Natural killer cell (primary cell): ENCODE measurements around the gene ADGRV1. TPM values are rescaled to one million over a fixed set of nuclear protein-coding genes. Genes with fewer than 3 reads are reported as not detected.
A peak's percentile ranks its signal among the peaks of the same experiment; 100 is the strongest.

ENCODE experiments used
- ATAC-seq, 3 donors: fragments of 150-1000 bp in 2 of 3; fragments of 200-7000 bp in 1 of 3; cut with Tn5 transposase; 1 replicate in 1 of 3; 2 replicates in 2 of 3; pipeline ENCODE4 v1.10.0; 2021; ENCODE audit warnings: mild to moderate bottlenecking in 2 of 3, moderate library complexity in 2 of 3
- DNase-seq, 2 donors: peaks; one replicate each; pipeline versions ENCODE4 v3.0.0 to v3.0.0-alpha.2; 2013 to 2021; ENCODE audit warnings: mixed read lengths in 1 of 2
- H3K27ac ChIP-seq: one replicate; pipeline ENCODE4 v1.5.1; 2013; ENCODE audit warnings: mild to moderate bottlenecking, low read length
- H3K27me3 ChIP-seq: one replicate; pipeline ENCODE4 v1.6.1; 2013; ENCODE audit warnings: low read length; ENCODE audit not compliant: control insufficient read depth, insufficient read depth
- H3K36me3 ChIP-seq: one replicate; pipeline ENCODE4 v1.6.1; 2013; ENCODE audit warnings: low read length; ENCODE audit not compliant: control insufficient read depth, insufficient read depth
- H3K4me1 ChIP-seq: one replicate; pipeline ENCODE4 v1.6.1; 2013; ENCODE audit warnings: low read length; ENCODE audit not compliant: control insufficient read depth, insufficient read depth
- H3K4me3 ChIP-seq: one replicate; pipeline ENCODE4 v1.5.1; 2013; ENCODE audit warnings: low read length
- H3K9me3 ChIP-seq: one replicate; pipeline ENCODE4 v1.6.1; 2013; ENCODE audit warnings: low read length; ENCODE audit not compliant: control insufficient read depth, insufficient read depth
- H3K27ac Mint-ChIP-seq, 2 donors: one replicate each; pipeline ENCODE4 v1.8.0; 2022; ENCODE audit warnings: mild to moderate bottlenecking in 2 of 2, mixed read lengths in 2 of 2, moderate library complexity in 1 of 2
- H3K27me3 Mint-ChIP-seq, 2 donors: one replicate each; pipeline ENCODE4 v1.8.0; 2022; ENCODE audit warnings: low read depth in 2 of 2, mixed read lengths in 2 of 2
- H3K36me3 Mint-ChIP-seq: one replicate; pipeline ENCODE4 v1.8.0; 2022; ENCODE audit warnings: mixed read lengths
- H3K4me1 Mint-ChIP-seq, 2 donors: one replicate each; pipeline ENCODE4 v1.8.0; 2022; ENCODE audit warnings: mixed read lengths in 2 of 2
- H3K4me3 Mint-ChIP-seq: one replicate; pipeline ENCODE4 v1.8.0; 2022; ENCODE audit warnings: mild to moderate bottlenecking, moderate library complexity, mixed read lengths
- H3K9me3 Mint-ChIP-seq, 2 donors: one replicate each; pipeline ENCODE4 v1.8.0; 2022; ENCODE audit warnings: mixed read lengths in 2 of 2
- WGBS: methylation state at CpG from one replicate; pipeline ENCODE4 v1.1.7; 2013; ENCODE audit warnings: missing lambda C conversion rate; ENCODE audit not compliant: insufficient coverage; 5-methylcytosine and 5-hydroxymethylcytosine counted together
- intact Hi-C: fragments of 100-400 bp; cut with micrococcal nuclease; formaldehyde crosslinking; loops from one replicate; pipeline ENCODE4 v1.14.2; 2022
- total RNA-seq, 4 donors: library from RNA; stranded (reverse); fragments of 120-200 nt in 1 of 4; gene quantifications; one replicate each; pipeline versions ENCODE4 v1.2.3 to v1.2.4, GENCODE V29; 2013 to 2022
- TF ChIP-seq, protein P1 (sequence below): fragments of 200-600 bp; IDR thresholded peaks from one replicate; pipeline ENCODE4 v1.8.0; 2022; ENCODE audit warnings: antibody characterized with exemption

The ADGRV1 gene
- total RNA-seq, 3 donors from 2014 or later (not counting 1 experiment from before 2014, with no cell fraction given): 0.50 to 0.71 TPM; not detected in 1

DNA sequence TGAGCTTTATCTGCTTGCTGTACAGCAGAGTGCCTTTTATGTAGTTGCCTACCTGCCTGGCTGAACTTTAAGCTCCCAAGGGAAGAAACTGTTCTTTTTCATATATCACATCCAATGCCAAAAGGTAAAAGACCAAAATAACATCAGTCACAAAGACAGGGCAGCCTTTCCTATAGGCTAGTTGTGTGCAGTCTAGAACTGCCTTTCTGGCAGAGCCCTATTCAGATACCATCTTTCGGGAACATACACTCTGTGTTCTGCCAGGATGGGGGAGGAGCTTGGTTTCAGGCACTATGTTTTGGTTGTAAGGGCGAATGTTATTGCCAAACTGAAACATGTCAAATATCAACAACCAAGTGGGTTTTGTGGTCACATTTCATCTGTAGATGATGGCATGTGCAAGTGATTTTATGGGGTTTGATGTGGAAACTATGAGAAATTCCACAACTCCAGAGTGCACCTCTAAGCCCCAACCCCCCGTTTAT is 314.5 kb downstream of the ADGRV1 start:
- H3K9me3 Mint-ChIP-seq: no peaks in the 10 kb centered on the region
- ATAC-seq (no peak), DNase-seq (peak in 1 of 2 donors; percentile 57)

DNA sequence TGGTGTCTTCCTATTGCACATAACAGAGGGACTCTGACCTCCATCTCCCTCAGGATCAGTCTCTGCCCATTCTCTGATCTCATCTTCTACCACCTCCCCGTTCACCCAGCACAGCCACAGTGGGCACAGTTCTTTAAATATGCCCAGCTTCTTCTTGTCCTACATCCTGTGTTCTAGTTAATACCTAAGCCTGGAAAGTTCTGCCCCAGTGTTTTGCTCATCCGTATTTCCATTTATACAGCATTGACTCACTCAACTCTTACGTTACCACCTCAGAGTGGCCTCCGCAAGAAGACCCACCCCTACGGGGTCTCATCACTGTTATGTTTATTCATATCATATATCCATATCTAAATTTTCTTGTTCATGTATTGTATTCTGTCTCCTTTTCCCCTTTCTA is 315.5 kb downstream of the ADGRV1 start:
- WGBS: 94% methylated on average over 5 of the region's 5 CpGs
- no peaks in the 10 kb centered on the region for H3K4me1 ChIP-seq

More for the DNA sequence above, 314.5 kb downstream of the ADGRV1 start:
- peaks cover 5% of the 10 kb centered on the region for H3K27me3 ChIP-seq
- H3K4me3 ChIP-seq: no peak overlapping the region
- no peaks in the 10 kb centered on the region for H3K4me1 ChIP-seq
- Mint-ChIP-seq H3K27me3 (peaks cover 23 to 59% of the 10 kb centered on the region in 2 donors), H3K36me3 (no peaks in the 10 kb centered on the region), H3K4me1 (no peaks in the 10 kb centered on the region), H3K4me3 (no peak overlapping the region), H3K27ac (no peak overlapping the region)
- WGBS: 32% methylated on average over 3 of the region's 3 CpGs
- H3K9me3 ChIP-seq: no peaks in the 10 kb centered on the region
- TF ChIP-seq, protein P1, sequence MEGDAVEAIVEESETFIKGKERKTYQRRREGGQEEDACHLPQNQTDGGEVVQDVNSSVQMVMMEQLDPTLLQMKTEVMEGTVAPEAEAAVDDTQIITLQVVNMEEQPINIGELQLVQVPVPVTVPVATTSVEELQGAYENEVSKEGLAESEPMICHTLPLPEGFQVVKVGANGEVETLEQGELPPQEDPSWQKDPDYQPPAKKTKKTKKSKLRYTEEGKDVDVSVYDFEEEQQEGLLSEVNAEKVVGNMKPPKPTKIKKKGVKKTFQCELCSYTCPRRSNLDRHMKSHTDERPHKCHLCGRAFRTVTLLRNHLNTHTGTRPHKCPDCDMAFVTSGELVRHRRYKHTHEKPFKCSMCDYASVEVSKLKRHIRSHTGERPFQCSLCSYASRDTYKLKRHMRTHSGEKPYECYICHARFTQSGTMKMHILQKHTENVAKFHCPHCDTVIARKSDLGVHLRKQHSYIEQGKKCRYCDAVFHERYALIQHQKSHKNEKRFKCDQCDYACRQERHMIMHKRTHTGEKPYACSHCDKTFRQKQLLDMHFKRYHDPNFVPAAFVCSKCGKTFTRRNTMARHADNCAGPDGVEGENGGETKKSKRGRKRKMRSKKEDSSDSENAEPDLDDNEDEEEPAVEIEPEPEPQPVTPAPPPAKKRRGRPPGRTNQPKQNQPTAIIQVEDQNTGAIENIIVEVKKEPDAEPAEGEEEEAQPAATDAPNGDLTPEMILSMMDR: no peak
- no peak overlapping the region for H3K27ac ChIP-seq
- H3K36me3 ChIP-seq: no peaks in the 10 kb centered on the region
- intact Hi-C loops: no loop called here

DNA sequence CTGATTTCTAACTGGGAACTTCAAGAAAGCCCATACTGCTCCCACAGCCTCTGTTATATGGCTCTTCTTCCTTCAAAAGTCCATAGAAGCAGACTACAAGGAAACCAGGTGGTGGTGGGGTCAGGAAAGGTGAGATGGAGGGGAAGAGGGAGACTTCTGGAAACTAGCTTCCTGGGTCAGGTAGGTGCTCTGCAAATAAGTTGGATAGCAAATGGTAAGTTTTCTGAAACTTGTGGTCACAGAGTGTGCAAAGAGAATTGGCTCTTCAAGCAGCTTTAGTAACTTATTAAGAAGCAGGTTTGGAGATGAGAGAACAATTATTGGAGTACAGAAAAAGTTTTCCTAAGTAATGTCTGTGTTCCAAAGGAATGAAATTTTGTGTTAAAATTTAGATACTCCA is 316.9 kb downstream of the ADGRV1 start:
- ATAC-seq: no peak
- H3K27me3 ChIP-seq: peaks cover 5% of the 10 kb centered on the region
- Mint-ChIP-seq H3K4me1 (no peaks in the 10 kb centered on the region), H3K9me3 (no peaks in the 10 kb centered on the region), H3K36me3 (no peaks in the 10 kb centered on the region), H3K27ac (no peak overlapping the region), H3K4me3 (no peak overlapping the region), H3K27me3 (peaks cover 14 to 53% of the 10 kb centered on the region in 2 donors)
- no peak overlapping the region for H3K4me3 ChIP-seq
- intact Hi-C loops: no loop called here
- TF ChIP-seq, protein P1: no peak
- no peaks in the 10 kb centered on the region for H3K4me1 ChIP-seq
- H3K9me3 ChIP-seq: no peaks in the 10 kb centered on the region
- H3K27ac ChIP-seq: no peak overlapping the region
- DNase-seq: no peak
- no peaks in the 10 kb centered on the region for H3K36me3 ChIP-seq

More for the DNA sequence above, 315.5 kb downstream of the ADGRV1 start:
- Mint-ChIP-seq H3K4me3 (no peak overlapping the region), H3K36me3 (no peaks in the 10 kb centered on the region), H3K9me3 (no peaks in the 10 kb centered on the region), H3K4me1 (no peaks in the 10 kb centered on the region), H3K27ac (no peak overlapping the region), H3K27me3 (peaks cover 20 to 62% of the 10 kb centered on the region in 2 donors)
- no peak for ATAC-seq
- Histone ChIP-seq H3K27ac (no peak overlapping the region), H3K27me3 (peaks cover 5% of the 10 kb centered on the region), H3K36me3 (no peaks in the 10 kb centered on the region), H3K4me3 (no peak overlapping the region), H3K9me3 (no peaks in the 10 kb centered on the region)
- no peak for DNase-seq
- TF ChIP-seq, protein P1: no peak
- intact Hi-C loops: no loop called here

DNA sequence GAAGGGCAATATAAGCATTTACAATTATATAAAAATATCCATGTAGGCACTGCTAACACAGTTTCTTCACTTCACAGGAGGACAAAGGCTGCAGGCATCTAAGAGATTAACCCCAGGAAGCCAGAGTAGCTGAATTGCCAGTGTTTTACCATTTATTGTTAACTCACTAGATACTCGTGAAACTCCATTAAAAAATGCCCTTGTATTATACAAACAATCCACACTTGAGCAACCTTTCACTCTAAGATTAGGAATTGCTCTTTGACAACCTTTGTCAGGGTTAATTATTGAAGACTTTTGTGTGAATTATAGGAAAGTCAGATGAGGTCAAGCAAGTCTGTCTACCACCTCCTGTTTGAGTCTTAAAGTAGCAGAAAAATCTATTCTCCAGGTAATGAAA is 317.8 kb downstream of the ADGRV1 start:
- no peak overlapping the region for H3K4me3 Mint-ChIP-seq
- no peaks in the 10 kb centered on the region for H3K9me3 Mint-ChIP-seq
- Histone ChIP-seq H3K27me3 (peaks cover 5% of the 10 kb centered on the region), H3K9me3 (no peaks in the 10 kb centered on the region), H3K27ac (no peak overlapping the region), H3K4me3 (no peak overlapping the region), H3K36me3 (no peaks in the 10 kb centered on the region), H3K4me1 (no peaks in the 10 kb centered on the region)
- H3K4me1 Mint-ChIP-seq: no peaks in the 10 kb centered on the region
- H3K27ac Mint-ChIP-seq: no peak overlapping the region
- 75% methylated on average over 1 of the region's 1 CpG for WGBS
- H3K36me3 Mint-ChIP-seq: no peaks in the 10 kb centered on the region
- ATAC-seq (no peak), DNase-seq (no peak)
- TF ChIP-seq, protein P1: no peak
- intact Hi-C loops: no loop called here
- H3K27me3 Mint-ChIP-seq: peaks cover 15 to 61% of the 10 kb centered on the region in 2 donors
